ELR (cell line): Measurements from ENCODE around the gene ZFPM1.
"Not testable (repeated sequence)": the region's sequence is repeated elsewhere in the genome, so short reads cannot be mapped to it uniquely, and the experiment has no call there.

Source experiments
- DNase-seq: peaks from one replicate; pipeline ENCODE4 v3.0.0-alpha.2; 2015; ENCODE audit warnings: low read depth

The ZFPM1 gene

DNA sequence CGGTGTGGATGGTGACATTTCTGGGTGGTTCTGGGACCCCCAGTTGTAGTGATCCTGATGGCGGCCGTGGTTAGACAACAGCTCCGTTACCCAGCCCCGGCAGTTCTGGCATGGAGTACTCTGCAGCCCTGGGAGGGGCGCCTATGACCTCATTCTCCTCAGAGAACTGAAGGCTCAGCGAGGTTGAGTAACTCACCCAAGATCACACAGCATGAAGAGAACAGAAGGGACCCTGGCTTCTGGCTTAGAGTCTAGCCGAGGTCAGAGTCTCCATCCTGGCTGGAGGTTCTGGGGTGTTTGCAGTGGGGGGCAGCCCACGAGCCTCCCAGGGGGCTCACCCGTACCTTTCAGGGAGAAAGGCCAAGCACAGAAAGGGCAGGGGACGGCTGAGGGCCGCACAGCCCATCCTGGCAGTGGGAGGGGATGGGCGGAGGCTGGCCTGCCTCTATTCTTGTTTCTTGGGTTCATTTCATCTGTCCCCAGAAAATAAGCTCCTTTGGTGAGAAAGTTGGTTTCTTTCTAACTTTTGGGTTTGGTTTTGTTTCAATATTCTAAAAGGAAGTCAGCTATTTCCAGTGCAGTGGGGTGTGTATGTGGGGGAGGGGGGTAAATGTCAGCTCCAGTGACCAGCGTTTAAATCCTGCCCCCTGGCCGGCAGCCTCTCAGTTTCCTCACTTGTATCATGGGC lies 13.2 kb downstream of the ZFPM1 start:
- DNase-seq, result no peak

DNA sequence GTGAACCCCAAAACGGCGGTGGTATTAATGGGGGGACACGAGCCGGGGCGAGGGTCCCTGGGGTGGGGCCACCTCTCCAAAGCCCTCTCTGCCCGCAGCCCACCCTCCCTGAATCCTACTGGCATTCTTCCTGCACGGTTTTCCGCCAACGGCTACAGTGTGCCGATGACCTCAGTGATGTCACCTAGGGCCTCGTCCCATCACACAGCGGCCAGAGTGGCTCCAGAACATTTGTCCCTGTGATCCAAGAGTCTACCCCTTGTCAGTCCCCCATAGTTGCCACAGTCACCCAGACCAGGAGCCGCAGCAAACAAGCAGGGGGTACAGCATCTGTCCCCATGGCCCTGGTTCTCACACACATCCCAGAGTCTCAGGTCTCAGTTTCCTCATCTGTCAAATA lies 13.9 kb downstream of the ZFPM1 start:
- DNase-seq, result no peak

DNA sequence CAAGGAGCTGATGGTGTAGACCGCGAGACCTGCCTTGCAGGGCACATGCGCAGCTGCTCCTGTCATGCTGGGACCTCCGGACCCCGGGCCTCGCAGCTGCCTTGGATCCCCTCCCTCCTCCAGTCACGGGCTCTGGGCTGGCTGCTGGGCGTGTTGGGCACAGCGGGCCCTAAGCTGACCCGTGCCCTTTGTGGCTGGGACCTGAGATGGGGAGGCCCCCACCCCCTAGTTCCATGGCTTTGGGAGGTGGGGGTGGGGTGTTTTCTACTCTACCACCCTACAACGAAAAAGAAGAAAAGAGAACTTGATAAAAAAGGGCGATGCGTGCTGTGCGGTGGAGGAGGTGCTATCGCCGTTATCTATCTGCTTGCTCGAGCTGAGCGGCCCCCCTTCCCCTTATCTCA lies 14.5 kb downstream of the ZFPM1 start:
- no peak for DNase-seq

DNA sequence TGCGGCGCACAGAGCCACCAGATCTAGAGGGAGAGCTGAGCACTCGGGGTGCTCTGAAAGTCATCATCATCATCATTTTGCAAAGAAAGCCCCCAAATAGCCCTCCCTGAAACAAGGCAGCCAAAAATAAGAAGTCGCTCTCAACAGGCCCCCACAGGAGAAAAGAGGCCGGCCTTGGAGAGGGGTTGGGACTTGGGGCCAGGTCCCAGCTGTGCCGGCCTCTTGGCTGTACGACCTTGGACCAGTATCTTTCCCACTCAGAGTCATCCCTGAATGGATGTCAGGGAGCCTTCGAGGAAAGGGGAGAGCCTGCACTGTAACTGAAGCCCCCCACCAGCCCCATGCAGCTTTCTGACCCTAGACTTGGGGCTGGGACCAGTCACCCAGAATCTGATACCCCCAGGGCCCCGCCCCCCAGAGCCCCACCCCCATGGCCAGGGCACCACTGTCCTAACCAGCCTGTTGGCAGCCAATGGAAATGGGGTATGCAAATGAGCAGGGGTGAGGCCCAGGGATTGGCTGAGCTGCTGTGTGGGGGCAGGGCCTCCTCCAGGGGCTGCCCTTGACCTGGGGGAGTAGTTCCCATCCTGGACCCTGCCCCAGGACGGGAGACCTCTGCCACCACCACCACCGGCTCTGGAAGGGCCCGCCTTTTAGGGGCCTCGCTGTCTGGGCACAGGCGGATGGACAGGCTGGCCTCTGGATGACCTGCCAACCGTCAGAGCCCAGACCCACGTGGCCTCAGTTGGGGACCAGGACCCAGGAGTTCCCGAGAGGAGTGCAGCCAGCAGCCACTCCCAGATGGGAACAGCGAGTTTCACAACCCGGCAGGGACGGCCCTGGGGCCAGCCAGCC lies 15.4 kb downstream of the ZFPM1 start:
- no peak for DNase-seq

DNA sequence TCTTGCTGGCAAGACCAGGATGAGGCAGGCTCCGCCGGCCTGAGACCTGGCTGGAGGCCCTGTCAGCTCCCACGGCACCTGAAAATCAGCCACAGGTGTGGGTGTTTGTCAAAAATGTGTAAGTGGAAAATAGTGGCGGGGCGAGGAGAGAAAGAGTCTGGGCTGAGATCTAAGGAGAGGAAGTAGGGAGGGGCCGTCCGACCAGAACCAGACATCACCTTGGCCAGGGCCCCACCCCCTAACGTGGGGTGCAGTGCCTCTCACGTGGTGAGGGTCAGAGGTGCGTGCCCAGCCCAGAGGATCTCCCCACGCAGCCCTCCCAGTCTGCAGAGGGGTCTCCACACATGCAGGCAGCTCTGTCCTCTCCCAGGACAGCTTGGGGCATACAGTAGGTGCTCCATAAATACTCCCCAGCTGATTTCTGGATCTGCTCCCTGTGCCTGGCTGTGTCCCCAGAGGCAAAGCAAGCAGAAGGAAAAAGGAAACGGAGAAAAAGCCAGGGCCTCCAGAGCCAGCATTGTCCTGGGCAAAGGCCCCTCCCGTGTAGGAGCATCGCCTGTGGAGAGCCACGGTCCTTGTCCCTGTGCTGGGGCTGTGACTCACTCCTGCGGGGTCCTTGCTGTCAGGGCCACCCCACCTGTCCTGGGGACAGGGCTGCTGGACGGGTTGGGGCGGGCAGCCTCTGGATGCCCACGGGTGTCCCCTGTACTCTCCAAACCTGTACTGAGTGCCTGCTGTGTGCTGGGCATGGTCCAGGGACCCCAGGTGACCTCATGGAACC lies 16.7 kb downstream of the ZFPM1 start:
- DNase-seq, result no peak

DNA sequence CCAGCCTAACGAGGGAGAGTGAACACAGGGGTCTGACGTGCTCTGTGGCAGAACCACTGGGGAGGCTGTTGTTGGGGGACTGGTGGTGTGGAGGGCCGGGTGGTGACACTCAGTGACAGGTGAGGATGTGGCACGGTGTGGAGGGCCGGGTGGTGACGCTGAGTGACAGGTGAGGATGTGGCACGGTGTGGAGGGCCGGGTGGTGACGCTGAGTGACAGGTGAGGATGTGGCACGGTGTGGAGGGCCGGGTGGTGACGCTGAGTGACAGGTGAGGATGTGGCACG lies 17.3 kb downstream of the ZFPM1 start:
- DNase-seq, result not testable (repeated sequence)

DNA sequence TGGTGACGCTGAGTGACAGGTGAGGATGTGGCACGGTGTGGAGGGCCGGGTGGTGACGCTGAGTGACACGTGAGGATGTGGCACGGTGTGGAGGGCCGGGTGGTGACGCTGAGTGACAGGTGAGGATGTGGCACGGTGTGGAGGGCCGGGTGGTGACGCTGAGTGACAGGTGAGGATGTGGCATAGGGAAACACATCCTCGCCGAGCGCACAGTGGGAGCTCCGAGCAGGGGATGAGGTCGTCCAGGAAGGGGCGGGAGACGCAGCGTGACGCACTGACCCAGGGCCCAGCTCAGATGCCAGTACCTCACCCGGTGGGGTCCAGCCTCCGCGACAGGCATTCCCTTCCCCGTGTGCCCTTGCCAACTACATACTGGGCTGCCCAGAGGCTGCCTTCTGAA lies 17.6 kb downstream of the ZFPM1 start:
- not testable (repeated sequence) for DNase-seq

DNA sequence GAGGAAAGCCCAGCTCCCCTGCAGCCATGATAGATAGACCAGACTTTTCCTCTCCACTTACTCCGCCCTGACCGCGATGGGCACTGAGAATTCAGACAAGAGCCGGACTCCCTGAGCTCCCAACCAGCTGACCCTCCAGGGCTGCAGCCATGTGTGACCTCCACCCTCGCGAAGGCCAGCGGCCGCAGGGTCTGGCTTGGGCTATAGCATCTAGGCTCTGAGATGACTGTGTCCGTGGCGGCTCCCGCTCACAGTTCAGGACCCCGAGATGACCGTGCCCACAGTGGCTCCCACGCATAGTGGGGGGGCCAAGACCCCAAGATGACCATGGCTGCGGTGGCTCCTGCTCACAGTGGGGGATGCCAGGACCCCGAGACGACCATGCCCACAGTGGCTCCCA lies 18.0 kb downstream of the ZFPM1 start:
- no peak for DNase-seq

DNA sequence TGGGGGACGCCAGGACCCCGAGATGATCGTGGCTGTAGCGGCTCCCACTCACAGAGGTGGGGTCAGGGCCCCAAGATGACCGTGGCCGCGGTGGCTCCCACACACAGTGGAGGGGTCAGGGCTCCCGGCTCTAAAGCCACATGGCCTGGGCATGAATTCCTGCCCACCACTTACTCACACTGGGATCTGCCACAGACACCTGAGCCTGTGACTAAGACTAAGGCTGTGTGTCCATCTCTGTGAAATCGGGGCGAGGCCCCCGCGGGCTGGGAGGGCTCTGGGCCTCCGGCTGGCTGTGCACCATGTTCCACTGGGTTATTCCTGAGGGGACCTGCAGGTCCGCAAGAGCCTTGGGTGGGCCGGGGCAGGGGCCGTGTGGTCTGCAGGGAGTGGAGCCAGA lies 18.5 kb downstream of the ZFPM1 start:
- no peak for DNase-seq

DNA sequence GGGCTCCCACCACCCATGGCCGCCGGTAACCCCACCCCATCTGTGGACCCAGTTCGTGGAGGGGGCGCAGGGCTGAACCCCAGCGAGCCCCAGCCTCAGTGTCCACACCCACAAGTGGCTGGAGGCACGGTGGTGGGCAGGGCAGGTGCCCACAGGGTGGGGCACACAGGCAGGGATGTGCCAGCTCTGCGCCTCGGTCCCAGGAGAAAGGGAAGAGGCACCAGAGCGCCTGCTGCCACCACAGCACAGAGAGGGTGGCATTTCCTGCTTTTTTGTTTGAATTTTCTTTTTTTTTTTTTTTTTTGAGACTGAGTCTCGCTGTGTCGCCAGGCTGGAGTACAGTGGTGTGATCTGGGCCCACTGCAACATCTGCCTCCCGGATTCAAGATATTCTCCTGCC lies 19.0 kb downstream of the ZFPM1 start:
- no peak for DNase-seq

DNA sequence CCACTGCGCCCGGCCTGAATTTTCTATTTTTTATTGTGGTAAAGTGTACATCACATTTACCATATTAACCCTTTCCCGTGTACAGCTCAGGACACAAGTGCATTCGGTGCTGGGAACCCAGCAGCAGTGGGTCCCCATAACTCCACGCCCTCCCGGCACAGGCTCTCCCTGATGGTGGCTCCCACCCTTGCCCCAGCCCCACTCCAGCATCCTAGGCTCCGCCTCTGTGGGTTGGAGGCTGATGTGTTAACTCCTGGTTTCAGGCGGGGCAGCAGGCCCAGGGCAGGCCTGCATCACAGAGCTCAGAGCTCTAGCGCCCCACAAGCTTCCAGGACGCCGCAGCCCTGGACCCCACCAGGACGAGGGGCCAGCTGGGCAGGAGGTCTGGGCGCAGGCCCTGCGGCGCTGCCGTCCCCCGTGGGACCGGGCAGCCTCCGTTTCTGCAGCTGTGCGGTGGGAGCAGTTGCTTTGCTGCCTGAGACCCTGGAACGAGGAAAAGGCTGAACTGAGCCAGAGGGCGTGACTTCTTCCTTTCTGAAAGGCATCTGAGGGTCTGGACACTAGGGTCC lies 19.6 kb downstream of the ZFPM1 start:
- DNase-seq, result no peak

DNA sequence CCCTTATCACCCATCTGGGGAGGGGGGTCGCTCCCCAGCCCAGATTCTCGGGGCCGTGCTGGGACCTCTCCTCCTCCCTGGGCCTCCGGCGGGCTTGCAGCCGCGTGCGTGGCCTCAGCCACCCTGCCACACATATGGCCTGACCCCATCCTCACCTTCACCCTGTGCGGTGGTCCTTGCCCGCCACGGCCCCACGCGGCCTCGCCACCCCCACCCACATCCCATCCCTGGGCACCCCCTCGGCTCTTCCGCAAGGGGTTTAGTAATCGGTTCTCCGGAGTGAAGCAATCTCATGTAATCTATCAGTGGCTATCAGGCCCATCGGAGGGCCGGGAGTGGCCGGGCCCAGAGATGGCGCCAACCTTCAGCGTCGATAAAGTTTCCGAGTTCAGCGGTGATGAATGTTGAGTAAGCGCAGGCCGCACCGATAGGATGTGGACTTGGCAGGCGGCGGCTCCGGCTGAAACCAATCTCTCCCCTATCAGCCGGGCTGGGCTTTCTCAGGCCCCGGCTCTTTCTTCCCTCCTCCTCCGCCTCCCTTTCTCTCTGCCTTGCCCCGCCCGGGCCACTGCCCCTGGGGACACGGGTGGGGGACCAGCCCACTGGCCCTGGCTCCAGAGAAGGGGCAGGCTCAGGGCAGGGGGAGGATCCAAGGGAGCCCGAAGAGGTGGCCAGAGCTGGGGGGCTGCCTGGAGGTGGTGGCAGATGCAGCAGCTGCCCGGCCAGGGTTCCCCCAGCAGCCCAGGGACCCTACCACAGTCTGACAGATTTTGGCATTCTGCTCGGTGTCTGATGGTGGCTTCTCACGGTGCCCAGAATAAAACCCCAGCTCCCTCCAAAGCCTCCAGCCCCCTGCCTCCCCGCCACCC lies 20.8 kb downstream of the ZFPM1 start:
- DNase-seq, result no peak

DNA sequence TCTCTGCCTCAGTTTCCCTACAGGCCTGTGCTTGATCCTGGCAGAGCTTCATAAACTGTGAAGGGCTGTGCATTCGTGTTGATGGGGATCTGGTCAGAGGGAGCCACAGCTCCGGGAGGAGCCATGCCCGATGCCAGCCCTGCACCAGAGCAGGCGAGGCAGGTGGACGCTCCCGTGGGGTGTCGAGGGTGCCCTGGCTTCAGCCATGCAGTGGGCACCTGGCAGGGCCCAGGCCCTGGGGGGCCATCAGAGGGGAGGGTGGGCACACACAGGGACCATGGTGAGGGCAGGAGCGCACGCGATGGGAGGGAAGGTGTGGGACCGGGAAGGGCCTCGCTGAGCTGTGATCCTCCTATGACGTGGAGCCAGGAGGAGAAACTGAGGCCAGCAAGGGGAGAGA lies 22.0 kb downstream of the ZFPM1 start:
- no peak for DNase-seq

DNA sequence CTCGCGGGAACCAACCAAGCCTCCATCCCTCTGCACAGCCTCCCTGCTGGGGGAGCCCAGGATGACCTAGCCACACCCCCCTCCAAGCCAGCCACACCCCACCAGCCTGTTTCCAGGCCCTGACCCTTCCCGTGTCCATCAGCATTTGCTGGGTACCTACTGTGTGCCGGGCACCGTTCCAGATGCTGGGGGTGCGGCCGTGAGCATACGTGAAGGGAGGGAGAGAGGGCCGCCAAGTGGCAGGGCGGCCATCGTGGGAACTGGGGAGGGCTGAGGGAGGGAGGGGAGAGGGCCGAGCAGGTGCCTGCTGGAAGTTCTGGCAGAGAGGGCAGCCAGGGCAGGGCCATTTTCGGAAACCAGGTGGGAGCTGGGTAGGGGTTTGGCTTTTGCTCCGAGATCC lies 23.1 kb downstream of the ZFPM1 start:
- no peak for DNase-seq

DNA sequence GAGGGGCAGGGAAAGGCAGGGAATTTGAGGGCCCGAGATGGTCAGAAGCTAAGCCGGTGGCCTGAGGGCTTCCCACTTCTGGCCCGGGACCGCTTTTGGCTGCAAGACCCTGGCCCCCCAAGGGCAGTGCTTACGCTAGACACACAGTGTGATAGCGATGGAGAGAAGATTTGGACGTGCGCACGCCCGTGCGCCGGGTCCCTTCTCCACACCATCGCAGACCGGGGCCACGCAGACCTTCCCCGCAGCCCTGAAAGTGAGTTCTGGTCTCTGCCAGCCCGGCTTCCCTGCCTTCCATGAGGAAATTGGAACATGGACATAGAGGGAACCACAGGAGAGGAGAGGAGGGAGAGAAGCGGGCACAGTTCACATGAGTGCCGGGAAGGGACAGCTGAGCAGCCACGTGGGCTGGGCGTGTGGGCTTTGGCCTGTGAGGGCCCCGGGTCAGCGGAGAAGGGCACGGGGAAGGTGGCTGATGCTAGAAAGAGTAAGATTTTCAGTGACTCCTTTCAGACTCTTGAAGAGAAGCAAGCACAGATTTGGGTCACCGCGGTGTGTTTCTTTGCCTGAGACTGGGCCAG lies 23.8 kb downstream of the ZFPM1 start:
- DNase-seq, result no peak

DNA sequence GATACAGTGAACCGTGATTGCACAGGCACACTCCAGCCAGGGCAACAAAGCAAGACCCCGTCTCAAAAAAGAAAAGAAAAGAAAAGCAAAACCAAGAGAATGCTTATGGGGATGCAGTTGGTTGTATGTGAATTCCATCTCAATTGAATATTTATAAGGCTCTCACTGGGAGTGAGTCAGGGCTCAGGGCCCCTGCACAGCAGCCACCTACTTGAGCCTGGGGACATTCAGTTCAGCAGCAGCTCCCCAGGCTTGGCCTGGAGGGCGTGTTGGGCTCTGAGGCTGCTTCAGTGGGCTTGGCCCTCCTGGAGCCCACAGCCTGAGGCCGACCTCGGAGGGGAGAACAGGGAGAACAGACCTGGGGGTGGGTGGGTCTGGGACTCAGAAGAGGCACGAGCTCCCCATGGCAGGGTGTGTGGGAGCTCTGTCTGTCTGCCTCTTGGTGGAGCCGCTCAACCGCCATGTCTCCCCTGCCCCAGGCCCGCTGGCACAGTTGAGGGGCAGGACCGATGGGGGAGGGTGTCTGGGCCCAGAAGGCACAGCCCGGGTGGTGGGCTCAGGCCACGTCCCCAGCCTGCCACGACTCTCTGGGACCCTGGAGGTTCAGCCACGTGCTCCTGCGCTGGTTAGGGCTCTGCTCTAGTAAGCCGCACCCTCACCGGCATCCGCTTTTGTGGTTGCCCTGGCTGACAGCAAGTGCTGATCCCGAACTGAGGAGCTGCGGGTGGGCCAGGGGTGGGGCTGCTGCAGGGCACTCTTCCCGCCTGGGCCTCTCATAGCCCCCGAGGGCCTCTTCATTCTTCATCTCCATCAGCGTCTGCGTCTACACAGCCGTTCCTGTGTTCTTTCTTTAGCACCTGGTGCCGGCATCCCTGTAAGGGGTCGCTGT lies 24.8 kb downstream of the ZFPM1 start:
- no peak for DNase-seq

DNA sequence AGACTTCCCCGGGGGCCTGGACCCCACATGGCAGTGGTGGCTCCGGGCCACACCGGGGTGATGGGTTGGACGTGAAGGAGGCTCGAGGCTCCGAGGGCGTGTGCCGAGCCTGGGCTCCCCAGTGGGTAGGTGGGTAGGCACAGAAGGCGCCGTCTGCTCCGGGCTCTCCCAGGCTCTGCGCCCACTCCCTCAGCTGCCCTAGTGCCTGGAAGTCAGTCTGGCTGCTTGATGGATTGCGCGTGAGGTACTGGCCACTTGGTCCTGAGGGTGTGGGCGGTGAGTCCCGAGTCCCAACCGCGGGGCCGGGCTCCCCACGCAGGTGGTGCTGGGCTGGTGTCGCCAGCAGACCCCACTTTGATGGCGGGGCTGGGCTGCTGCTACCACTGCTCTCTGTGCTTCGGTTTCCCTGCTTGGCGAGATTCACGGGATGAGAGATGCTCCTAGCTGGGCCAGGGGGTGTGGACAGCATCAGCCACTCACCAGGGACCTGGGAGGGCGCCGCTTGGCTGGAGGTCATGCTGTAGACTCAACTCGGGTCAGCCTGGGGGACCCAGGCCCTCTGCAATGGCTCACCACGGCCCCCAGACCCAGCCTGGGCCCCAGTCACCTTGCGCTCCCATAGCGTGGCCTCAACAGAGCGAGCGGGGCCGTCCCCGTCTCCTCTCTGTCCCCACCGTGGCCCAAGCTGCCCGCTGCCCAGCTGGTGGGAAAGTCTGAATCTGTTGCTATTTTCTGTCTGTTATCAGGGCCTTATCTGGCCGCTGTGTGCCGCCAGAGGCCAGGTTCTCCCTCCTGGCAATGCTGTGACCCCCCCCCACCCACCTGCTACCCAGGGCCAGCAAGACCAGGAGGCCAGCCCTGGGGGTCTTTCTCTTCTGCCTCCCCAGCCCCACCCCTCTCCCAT lies 26.1 kb downstream of the ZFPM1 start:
- DNase-seq, result no peak

DNA sequence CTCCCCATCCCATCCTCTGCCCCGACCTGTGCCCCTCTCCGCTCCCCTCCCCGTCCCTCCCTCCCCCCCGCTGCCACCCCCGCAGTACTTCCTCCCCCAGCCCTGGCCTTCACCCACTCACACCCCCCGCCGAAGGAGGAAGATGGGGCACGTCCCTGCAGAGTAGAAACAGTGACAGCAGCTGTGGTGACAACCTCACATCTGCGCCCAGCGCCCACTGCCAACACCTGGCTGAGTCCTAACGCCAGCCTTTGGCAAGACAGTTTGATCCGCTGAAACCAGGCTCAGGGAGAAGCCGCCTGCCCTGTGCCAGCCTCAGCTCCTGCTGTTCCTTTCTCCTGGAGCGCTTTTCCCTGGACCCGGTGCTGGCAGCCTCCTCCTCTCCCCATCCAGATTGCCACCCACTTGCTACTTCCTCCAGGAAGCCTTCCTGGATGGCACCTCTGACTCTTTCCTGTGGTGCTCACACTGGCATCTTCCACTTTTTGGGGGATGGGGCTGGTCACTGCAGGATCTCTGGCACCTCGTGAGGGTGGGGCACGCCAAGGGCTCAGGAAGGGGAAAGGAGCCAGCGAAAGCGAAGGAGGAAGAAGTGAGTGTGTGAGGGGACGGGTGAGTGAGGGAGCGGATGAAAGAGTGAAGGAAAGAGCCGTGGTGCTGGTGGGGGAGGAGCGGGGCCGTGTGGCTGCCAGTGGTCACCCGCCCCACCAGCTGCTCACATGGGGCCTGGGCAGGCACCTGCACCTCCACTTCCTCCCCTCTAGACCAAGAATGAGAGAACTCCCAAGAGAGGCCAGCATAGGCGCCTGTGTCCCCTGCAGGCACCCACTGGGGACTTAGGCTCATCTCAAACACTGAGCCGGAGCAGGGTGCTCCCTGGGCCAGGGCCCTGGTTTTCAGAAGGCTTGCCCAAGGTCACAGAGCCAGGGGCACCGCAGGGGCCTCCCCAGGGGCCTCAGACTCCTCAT lies 27.0 kb downstream of the ZFPM1 start:
- DNase-seq, result no peak
